Keratinocyte (primary cell): ENCODE results near the gene BLMH. TPM values are rescaled to one million over a fixed set of nuclear protein-coding genes. Genes with fewer than 3 reads are reported as not detected.

ENCODE experiments used
- DNase-seq: peaks from one replicate; pipeline ENCODE4 v3.0.0-alpha.2; 2011; ENCODE audit warnings: low read depth, missing footprints, low spot score
- FAIRE-seq: peaks from 2 replicates; lab custom pipeline; 2011; peaks lifted over from hg19 to GRCh38; lab: Jason Lieb, UNC
- H2AFZ ChIP-seq: 2 replicates; pipeline ENCODE4 v1.6.0; 2012; ENCODE audit warnings: low read length, control low read depth, inconsistent platforms; ENCODE audit not compliant: control insufficient read depth
- H3K27ac ChIP-seq: 2 replicates; pipeline ENCODE4 v1.5.1; 2011; ENCODE audit warnings: low read length; ENCODE audit not compliant: control insufficient read depth, insufficient read depth
- H3K27me3 ChIP-seq: 3 replicates; pipeline ENCODE4 v1.6.0; 2011; ENCODE audit warnings: low read length; ENCODE audit not compliant: control insufficient read depth, insufficient read depth; ENCODE audit errors: extremely low read depth
- H3K36me3 ChIP-seq, 2 experiments: 2 replicates in 1 of 2; 3 replicates in 1 of 2; pipeline ENCODE4 v1.5.1; 2011; ENCODE audit warnings: low read length in 2 of 2, mild to moderate bottlenecking in 1 of 2; ENCODE audit not compliant: control insufficient read depth in 2 of 2, insufficient read depth in 2 of 2; ENCODE audit errors: extremely low read depth in 1 of 2
- H3K4me1 ChIP-seq: 3 replicates; pipeline ENCODE4 v1.5.1; 2011; ENCODE audit warnings: low read length; ENCODE audit not compliant: control insufficient read depth, insufficient read depth; ENCODE audit errors: extremely low read depth
- H3K4me2 ChIP-seq: 3 replicates; pipeline ENCODE4 v1.6.0; 2011; ENCODE audit warnings: low read depth, low read length; ENCODE audit not compliant: control insufficient read depth, insufficient read depth; ENCODE audit errors: extremely low read depth
- H3K4me3 ChIP-seq, 3 experiments: fragments of 200-600 bp in 1 of 3; sonication (generic) in 1 of 3; 2 replicates in 2 of 3; 3 replicates in 1 of 3; pipeline ENCODE4 v1.5.1; 2011 to 2016; ENCODE audit warnings: low read length in 3 of 3, mild to moderate bottlenecking in 3 of 3, control low read depth in 2 of 3, inconsistent platforms in 1 of 3, low read depth in 1 of 3, mixed read lengths in 1 of 3, mixed run types in 1 of 3, moderate library complexity in 1 of 3; ENCODE audit not compliant: control insufficient read depth in 2 of 3, insufficient read depth in 2 of 3; ENCODE audit errors: extremely low read depth in 1 of 3
- H3K79me2 ChIP-seq: 2 replicates; pipeline ENCODE4 v1.6.0; 2012; ENCODE audit warnings: low read length; ENCODE audit not compliant: control insufficient read depth, insufficient read depth
- H3K9ac ChIP-seq: 3 replicates; pipeline ENCODE4 v1.6.0; 2011; ENCODE audit warnings: low read length; ENCODE audit not compliant: control insufficient read depth, insufficient read depth; ENCODE audit errors: extremely low read depth
- H3K9me1 ChIP-seq: 3 replicates; pipeline ENCODE4 v1.6.0; 2011; ENCODE audit warnings: low read length; ENCODE audit not compliant: control insufficient read depth, insufficient read depth; ENCODE audit errors: extremely low read depth
- H3K9me3 ChIP-seq: 2 replicates; pipeline ENCODE4 v1.5.1; 2012; ENCODE audit warnings: low read depth, low read length; ENCODE audit not compliant: control insufficient read depth
- H4K20me1 ChIP-seq: 3 replicates; pipeline ENCODE4 v1.6.0; 2011; ENCODE audit warnings: low read length; ENCODE audit not compliant: control insufficient read depth, insufficient read depth; ENCODE audit errors: extremely low read depth
- CTCF ChIP-seq, 3 experiments: IDR thresholded peaks in 1 of 3; conservative IDR thresholded peaks in 1 of 3; optimal IDR thresholded peaks in 1 of 3; 2 replicates in 2 of 3; 3 replicates in 1 of 3; pipeline versions ENCODE3 to v1.5.1; 2011; ENCODE audit warnings: low read length in 3 of 3, mild to moderate bottlenecking in 3 of 3, moderate library complexity in 2 of 3, control low read depth in 1 of 3, inconsistent platforms in 1 of 3; ENCODE audit not compliant: insufficient read depth in 2 of 3; ENCODE audit errors: extremely low read depth in 1 of 3
- EZH2 ChIP-seq: IDR thresholded peaks from one replicate; pipeline ENCODE4 v1.6.1; 2012; ENCODE audit warnings: inconsistent platforms, mild to moderate bottlenecking, low read length, moderate library complexity
- dilution Hi-C: fragments of 300-500 bp; cut with MboI; formaldehyde crosslinking; loops from one replicate; pipeline ENCODE4 v1.7.0; 2020; ENCODE audit warnings: low sequenced_read_pairs; ENCODE audit not compliant: extremely low pct_ligation_motif_present
- polyA plus RNA-seq, 5 experiments: library from polyadenylated mRNA; depleted of rRNA in 3 of 5; stranded (reverse) in 3 of 5; stranded (forward) in 1 of 5; unstranded in 1 of 5; fragments of >200 nt; gene quantifications; 1 replicate in 1 of 5; 2 replicates in 3 of 5; 3 replicates in 1 of 5; pipeline versions ENCODE4 v1.2.1 to v1.2.3, GENCODE V29; 2011 to 2012; ENCODE audit warnings: missing spikeins in 2 of 5, low read depth in 1 of 5, low replicate concordance in 1 of 5

The BLMH gene
- polyA plus RNA-seq, 1 donor (not counting 4 experiments of a cell fraction or from before 2014, with no cell fraction given), result 4.2 TPM

GRCh38 chr17:30212750-30213149 lies 79.0 kb downstream of the BLMH start:
- Histone ChIP-seq H3K9me3 (no peaks in the 10 kb centered on the region), H3K4me3 (no peak overlapping the region), H3K9ac (no peak overlapping the region), H3K27me3 (peaks cover 32% of the 10 kb centered on the region), H3K4me2 (no peak overlapping the region), H4K20me1 (no peaks in the 10 kb centered on the region), H3K36me3 (no peaks in the 10 kb centered on the region), H3K79me2 (no peaks in the 10 kb centered on the region), H2AFZ (no peak overlapping the region), H3K4me1 (no peaks in the 10 kb centered on the region), H3K9me1 (no peaks in the 10 kb centered on the region), H3K27ac (no peak overlapping the region)
- DNase-seq, result no peak
- dilution Hi-C loops, result no loop called here
- TF ChIP-seq EZH2 (no peak), CTCF (optimal IDR thresholded peaks at IDR 0.05 in 1 of 3, IDR thresholded peaks at IDR 0.05 in 1 of 3, conservative IDR thresholded peaks at IDR 0.05 in 1 of 3; ENCODE audit: extremely low read depth in 1 of 3, insufficient read depth in 2 of 3, low read length in 3 of 3) (no peak)
- FAIRE-seq, result no peak

GRCh38 chr17:30211371-30211770 lies 80.4 kb downstream of the BLMH start:
- Histone ChIP-seq H3K4me3 (no peak overlapping the region), H3K4me2 (no peak overlapping the region), H3K36me3 (no peaks in the 10 kb centered on the region), H3K9me1 (no peaks in the 10 kb centered on the region), H3K27ac (no peak overlapping the region), H3K9me3 (no peaks in the 10 kb centered on the region), H2AFZ (no peak overlapping the region), H4K20me1 (no peaks in the 10 kb centered on the region), H3K4me1 (no peaks in the 10 kb centered on the region), H3K9ac (no peak overlapping the region), H3K27me3 (peaks cover 35% of the 10 kb centered on the region), H3K79me2 (no peaks in the 10 kb centered on the region)
- FAIRE-seq (no peak), DNase-seq (no peak)
- dilution Hi-C loops, result no loop called here
- TF ChIP-seq EZH2, result no peak
- no peak for TF ChIP-seq CTCF (optimal IDR thresholded peaks at IDR 0.05 in 1 of 3, IDR thresholded peaks at IDR 0.05 in 1 of 3, conservative IDR thresholded peaks at IDR 0.05 in 1 of 3; ENCODE audit: extremely low read depth in 1 of 3, insufficient read depth in 2 of 3, low read length in 3 of 3)
